ENCODE data around the gene CD63. TPM values are rescaled to one million over a fixed set of nuclear protein-coding genes. Genes with fewer than 3 reads are reported as not detected.

CD63 gene
- total and polyA plus RNA-seq, 2 of the 13 experiments (the other 11 are each of a cell fraction or from before 2014, with no cell fraction given) = 234 to 277 TPM

DNA sequence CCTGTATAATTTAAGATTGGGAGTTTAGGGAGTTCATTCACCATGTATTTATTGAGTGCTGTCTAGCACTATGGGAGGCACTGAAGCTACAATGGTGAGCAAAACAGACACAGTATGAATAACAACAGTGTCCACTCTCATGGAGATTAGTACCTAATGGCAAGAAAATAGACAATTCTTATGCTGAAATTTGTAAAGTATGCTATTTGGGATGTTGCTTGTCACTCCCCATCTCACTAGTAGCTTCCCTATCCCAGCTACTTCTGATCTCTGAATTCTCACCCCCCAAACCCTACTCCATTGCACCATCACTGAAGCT is 18.1 kb upstream of the CD63 start:
- H3K4me3 ChIP-seq (replicated peaks in 1 of 3; ENCODE audit: insufficient read depth in 1 of 3, low read depth in 2 of 3, low read length in 3 of 3) = no peak overlapping the region
- no peaks in the 10 kb centered on the region for H4K20me1 ChIP-seq (ENCODE audit: insufficient read depth, low read length)
- TF ChIP-seq SIN3B (IDR thresholded peaks at IDR 0.05; ENCODE audit: low read length) (no peak), ZKSCAN8 (CRISPR knock-in tag; IDR thresholded peaks at IDR 0.05; ENCODE audit: borderline replicate concordance) (no peak), HNRNPL (IDR thresholded peaks at IDR 0.05; ENCODE audit: low read depth, low read length) (no peak), MTF2 (CRISPR knock-in tag; IDR thresholded peaks at IDR 0.05; ENCODE audit: borderline replicate concordance) (no peak), YY1 (IDR thresholded peaks at IDR 0.05; ENCODE audit: insufficient read depth, insufficient replicate concordance, low read depth, low read length) (no peak), NR2F1 (CRISPR knock-in tag; IDR thresholded peaks at IDR 0.05) (no peak), FOSL2 (CRISPR knock-in tag; IDR thresholded peaks at IDR 0.05) (no peak), ZEB1 (IDR thresholded peaks at IDR 0.05; ENCODE audit: insufficient replicate concordance, low read depth) (no peak), SRSF9 (IDR thresholded peaks at IDR 0.05; ENCODE audit: borderline replicate concordance, insufficient read depth, low read depth, low read length, poor library complexity, severe bottlenecking) (no peak), TAF15 (IDR thresholded peaks at IDR 0.05; ENCODE audit: low read depth, low read length, poor library complexity, severe bottlenecking) (no peak), ZNF704 (CRISPR knock-in tag; IDR thresholded peaks at IDR 0.05; ENCODE audit: borderline replicate concordance) (no peak), SRY (CRISPR knock-in tag; IDR thresholded peaks at IDR 0.05) (no peak), ZNF746 (CRISPR knock-in tag; IDR thresholded peaks at IDR 0.05) (no peak), ZNF264 (CRISPR knock-in tag; IDR thresholded peaks at IDR 0.05) (no peak)
- TF ChIP-seq, protein P1, sequence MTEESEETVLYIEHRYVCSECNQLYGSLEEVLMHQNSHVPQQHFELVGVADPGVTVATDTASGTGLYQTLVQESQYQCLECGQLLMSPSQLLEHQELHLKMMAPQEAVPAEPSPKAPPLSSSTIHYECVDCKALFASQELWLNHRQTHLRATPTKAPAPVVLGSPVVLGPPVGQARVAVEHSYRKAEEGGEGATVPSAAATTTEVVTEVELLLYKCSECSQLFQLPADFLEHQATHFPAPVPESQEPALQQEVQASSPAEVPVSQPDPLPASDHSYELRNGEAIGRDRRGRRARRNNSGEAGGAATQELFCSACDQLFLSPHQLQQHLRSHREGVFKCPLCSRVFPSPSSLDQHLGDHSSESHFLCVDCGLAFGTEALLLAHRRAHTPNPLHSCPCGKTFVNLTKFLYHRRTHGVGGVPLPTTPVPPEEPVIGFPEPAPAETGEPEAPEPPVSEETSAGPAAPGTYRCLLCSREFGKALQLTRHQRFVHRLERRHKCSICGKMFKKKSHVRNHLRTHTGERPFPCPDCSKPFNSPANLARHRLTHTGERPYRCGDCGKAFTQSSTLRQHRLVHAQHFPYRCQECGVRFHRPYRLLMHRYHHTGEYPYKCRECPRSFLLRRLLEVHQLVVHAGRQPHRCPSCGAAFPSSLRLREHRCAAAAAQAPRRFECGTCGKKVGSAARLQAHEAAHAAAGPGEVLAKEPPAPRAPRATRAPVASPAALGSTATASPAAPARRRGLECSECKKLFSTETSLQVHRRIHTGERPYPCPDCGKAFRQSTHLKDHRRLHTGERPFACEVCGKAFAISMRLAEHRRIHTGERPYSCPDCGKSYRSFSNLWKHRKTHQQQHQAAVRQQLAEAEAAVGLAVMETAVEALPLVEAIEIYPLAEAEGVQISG (CRISPR knock-in tag; IDR thresholded peaks at IDR 0.05) = no peak
- TF ChIP-seq, protein P2, sequence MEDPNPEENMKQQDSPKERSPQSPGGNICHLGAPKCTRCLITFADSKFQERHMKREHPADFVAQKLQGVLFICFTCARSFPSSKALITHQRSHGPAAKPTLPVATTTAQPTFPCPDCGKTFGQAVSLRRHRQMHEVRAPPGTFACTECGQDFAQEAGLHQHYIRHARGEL (CRISPR knock-in tag; IDR thresholded peaks at IDR 0.05) = no peak
- BruUV-seq (replicated peaks) = no TSS peak
- ATAC-seq (no peak), DNase-seq (ENCODE audit: low spot score) (no peak), FAIRE-seq (no peak)
- no peak overlapping the region for H3K27ac ChIP-seq (ENCODE audit: extremely low read length, insufficient read depth, low read length)
- no peaks in the 10 kb centered on the region for H3K9me3 ChIP-seq (ENCODE audit: low read length)
- no peak overlapping the region for H3K9ac ChIP-seq (ENCODE audit: insufficient read depth, low read depth, low read length)
- H3K4me1 ChIP-seq (ENCODE audit: insufficient read depth, low read length) = peaks cover 35% of the 10 kb centered on the region
- in situ Hi-C loops (cut with HindIII; ENCODE audit: extremely low pct_ligation_motif_present, low pct_unique_long_range_greater_than_20kb) (no loop called here), intact Hi-C loops (cut with micrococcal nuclease; ENCODE audit: unreplicated experiment) (no loop called here)
- POLR2A ChIA-PET = no interaction called here
- no peak overlapping the region for H3K4me2 ChIP-seq (ENCODE audit: low read depth, low read length)
- H2AFZ ChIP-seq (ENCODE audit: low read length) = no peak overlapping the region
- CTCF ChIA-PET (ENCODE audit: low intra/inter-chr PET ratio, low total read pairs) = no interaction called here
- no peaks in the 10 kb centered on the region for H3K79me2 ChIP-seq (ENCODE audit: insufficient read depth, low read length)
- H3K27me3 ChIP-seq (ENCODE audit: control insufficient read depth in 1 of 2, insufficient read depth in 2 of 2, low read length in 2 of 2) = peaks cover 0 to 9% of the 10 kb centered on the region in 2 experiments; a peak in 2 of 5 replicates
- peaks cover 4 to 7% of the 10 kb centered on the region in 2 experiments; a peak in 3 of 5 replicates for H3K36me3 ChIP-seq (replicated peaks in 1 of 2; ENCODE audit: control insufficient read depth in 1 of 2, insufficient read depth in 2 of 2, low read length in 2 of 2)

All from HepG2 (cell line).